GM11168 (cell line): ENCODE measurements around the gene DGKI.

ENCODE experiments used
- in situ Hi-C: fragments of 300-500 bp; cut with MboI; formaldehyde crosslinking; loops from one replicate; pipeline ENCODE4 v1.12.0; 2022; ENCODE audit warnings: low sequenced_read_pairs; ENCODE audit not compliant: unreplicated experiment

DGKI gene

GRCh38 chr7:137634356-137634755, 212.4 kb downstream of the DGKI start:
- in situ Hi-C loops = no loop called here

- in situ Hi-C loops = no loop called here
Observed at GRCh38 chr7:137633133-137633532, 213.6 kb downstream of the DGKI start.

- in situ Hi-C loops = no loop called here
Observed at GRCh38 chr7:137628216-137628615, 218.6 kb downstream of the DGKI start.

GRCh38 chr7:137626469-137627067, 220.2 kb downstream of the DGKI start:
- in situ Hi-C loops = no loop called here

- in situ Hi-C loops = no loop called here
Observed at GRCh38 chr7:137625197-137625596, 221.6 kb downstream of the DGKI start.

GRCh38 chr7:137619181-137619580, 227.6 kb downstream of the DGKI start:
- in situ Hi-C loops = no loop called here

- in situ Hi-C loops = no loop called here
Observed at GRCh38 chr7:137618748-137619147, 228.0 kb downstream of the DGKI start.

GRCh38 chr7:137613006-137613525, 233.7 kb downstream of the DGKI start:
- in situ Hi-C loops = no loop called here

- in situ Hi-C loops = no loop called here
Observed at GRCh38 chr7:137611606-137612005, 235.2 kb downstream of the DGKI start.

- in situ Hi-C loops = no loop called here
Observed at GRCh38 chr7:137609500-137609899, 237.3 kb downstream of the DGKI start.

- in situ Hi-C loops = no loop called here
Observed at GRCh38 chr7:137606061-137606674, 240.6 kb downstream of the DGKI start.

- in situ Hi-C loops = no loop called here
Observed at GRCh38 chr7:137603043-137603442, 243.7 kb downstream of the DGKI start.

GRCh38 chr7:137601642-137602041, 245.1 kb downstream of the DGKI start:
- in situ Hi-C loops = no loop called here

GRCh38 chr7:137597856-137598255, 248.9 kb downstream of the DGKI start:
- in situ Hi-C loops = no loop called here

- in situ Hi-C loops = no loop called here
Observed at GRCh38 chr7:137593115-137593711, 253.6 kb downstream of the DGKI start.

- in situ Hi-C loops = no loop called here
Observed at GRCh38 chr7:137592232-137592896, 254.4 kb downstream of the DGKI start.

GRCh38 chr7:137591421-137591837, 255.3 kb downstream of the DGKI start:
- in situ Hi-C loops = no loop called here

- in situ Hi-C loops = no loop called here
Observed at GRCh38 chr7:137590756-137591305, 255.9 kb downstream of the DGKI start.

- in situ Hi-C loops = no loop called here
Observed at GRCh38 chr7:137590071-137590755, 256.6 kb downstream of the DGKI start.

GRCh38 chr7:137587326-137587725, 259.4 kb downstream of the DGKI start:
- in situ Hi-C loops = no loop called here
